Measurements from ENCODE around the gene ADAM8. TPM values are rescaled to one million over a fixed set of nuclear protein-coding genes. Genes with fewer than 3 reads are reported as not detected.

The ADAM8 gene
- total RNA-seq, 4 donors from 2014 or later = 5.1 to 7.6 (median 5.9) TPM; not detected in 1

GRCh38 chr10:133221331-133221730 lies 55.3 kb downstream of the ADAM8 start:
- no peak for DNase-seq
- no peak for TF ChIP-seq POLR2A (IDR thresholded peaks at IDR 0.05)
- TF ChIP-seq, protein P1, sequence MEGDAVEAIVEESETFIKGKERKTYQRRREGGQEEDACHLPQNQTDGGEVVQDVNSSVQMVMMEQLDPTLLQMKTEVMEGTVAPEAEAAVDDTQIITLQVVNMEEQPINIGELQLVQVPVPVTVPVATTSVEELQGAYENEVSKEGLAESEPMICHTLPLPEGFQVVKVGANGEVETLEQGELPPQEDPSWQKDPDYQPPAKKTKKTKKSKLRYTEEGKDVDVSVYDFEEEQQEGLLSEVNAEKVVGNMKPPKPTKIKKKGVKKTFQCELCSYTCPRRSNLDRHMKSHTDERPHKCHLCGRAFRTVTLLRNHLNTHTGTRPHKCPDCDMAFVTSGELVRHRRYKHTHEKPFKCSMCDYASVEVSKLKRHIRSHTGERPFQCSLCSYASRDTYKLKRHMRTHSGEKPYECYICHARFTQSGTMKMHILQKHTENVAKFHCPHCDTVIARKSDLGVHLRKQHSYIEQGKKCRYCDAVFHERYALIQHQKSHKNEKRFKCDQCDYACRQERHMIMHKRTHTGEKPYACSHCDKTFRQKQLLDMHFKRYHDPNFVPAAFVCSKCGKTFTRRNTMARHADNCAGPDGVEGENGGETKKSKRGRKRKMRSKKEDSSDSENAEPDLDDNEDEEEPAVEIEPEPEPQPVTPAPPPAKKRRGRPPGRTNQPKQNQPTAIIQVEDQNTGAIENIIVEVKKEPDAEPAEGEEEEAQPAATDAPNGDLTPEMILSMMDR (IDR thresholded peaks at IDR 0.05) = no peak
- Histone ChIP-seq H3K27ac (no peak overlapping the region), H3K4me1 (no peaks in the 10 kb centered on the region), H3K27me3 (no peaks in the 10 kb centered on the region), H3K4me3 (no peak overlapping the region), H3K9me3 (no peaks in the 10 kb centered on the region), H3K36me3 (no peaks in the 10 kb centered on the region)
- intact Hi-C loops (cut with DNase I; ENCODE audit: low total_unique reads) = no loop called here

DNA sequence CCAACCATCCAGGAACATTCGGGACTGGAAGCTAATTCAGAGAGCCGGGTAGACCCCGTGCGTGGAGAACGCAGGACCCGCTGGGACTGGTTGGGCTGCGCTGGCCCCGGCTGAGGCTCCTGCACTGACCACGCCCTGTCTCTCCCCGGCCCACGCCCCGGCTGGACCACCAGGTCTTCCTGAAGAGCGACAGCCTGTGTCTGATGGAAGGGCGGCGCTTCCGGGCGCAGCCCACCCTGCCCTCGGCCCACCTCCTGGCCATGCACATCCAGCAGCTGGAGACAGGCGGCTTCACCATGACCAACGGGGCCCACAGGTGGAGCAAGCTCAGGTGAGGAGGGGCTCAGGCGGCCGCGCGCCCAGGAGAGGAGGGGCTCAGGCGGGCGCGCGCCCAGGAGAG lies 56.9 kb downstream of the ADAM8 start:
- Histone ChIP-seq H3K9me3 (no peaks in the 10 kb centered on the region), H3K4me1 (no peaks in the 10 kb centered on the region), H3K27me3 (no peaks in the 10 kb centered on the region), H3K4me3 (no peak overlapping the region), H3K36me3 (no peaks in the 10 kb centered on the region), H3K27ac (no peak overlapping the region)
- TF ChIP-seq POLR2A (IDR thresholded peaks at IDR 0.05) = no peak
- TF ChIP-seq, protein P1 (IDR thresholded peaks at IDR 0.05) = no peak
- intact Hi-C loops (cut with DNase I; ENCODE audit: low total_unique reads) = no loop called here
- no peak for DNase-seq

- Histone ChIP-seq H3K27me3 (no peaks in the 10 kb centered on the region), H3K9me3 (no peaks in the 10 kb centered on the region), H3K4me1 (no peaks in the 10 kb centered on the region), H3K27ac (no peak overlapping the region), H3K36me3 (no peaks in the 10 kb centered on the region), H3K4me3 (no peak overlapping the region)
- DNase-seq = no peak
- TF ChIP-seq POLR2A (IDR thresholded peaks at IDR 0.05) = no peak
- TF ChIP-seq, protein P1 (IDR thresholded peaks at IDR 0.05) = no peak
- intact Hi-C loops (cut with DNase I; ENCODE audit: low total_unique reads) = no loop called here
These were observed 57.8 kb downstream of the ADAM8 start for GRCh38 chr10:133218891-133219290.

DNA sequence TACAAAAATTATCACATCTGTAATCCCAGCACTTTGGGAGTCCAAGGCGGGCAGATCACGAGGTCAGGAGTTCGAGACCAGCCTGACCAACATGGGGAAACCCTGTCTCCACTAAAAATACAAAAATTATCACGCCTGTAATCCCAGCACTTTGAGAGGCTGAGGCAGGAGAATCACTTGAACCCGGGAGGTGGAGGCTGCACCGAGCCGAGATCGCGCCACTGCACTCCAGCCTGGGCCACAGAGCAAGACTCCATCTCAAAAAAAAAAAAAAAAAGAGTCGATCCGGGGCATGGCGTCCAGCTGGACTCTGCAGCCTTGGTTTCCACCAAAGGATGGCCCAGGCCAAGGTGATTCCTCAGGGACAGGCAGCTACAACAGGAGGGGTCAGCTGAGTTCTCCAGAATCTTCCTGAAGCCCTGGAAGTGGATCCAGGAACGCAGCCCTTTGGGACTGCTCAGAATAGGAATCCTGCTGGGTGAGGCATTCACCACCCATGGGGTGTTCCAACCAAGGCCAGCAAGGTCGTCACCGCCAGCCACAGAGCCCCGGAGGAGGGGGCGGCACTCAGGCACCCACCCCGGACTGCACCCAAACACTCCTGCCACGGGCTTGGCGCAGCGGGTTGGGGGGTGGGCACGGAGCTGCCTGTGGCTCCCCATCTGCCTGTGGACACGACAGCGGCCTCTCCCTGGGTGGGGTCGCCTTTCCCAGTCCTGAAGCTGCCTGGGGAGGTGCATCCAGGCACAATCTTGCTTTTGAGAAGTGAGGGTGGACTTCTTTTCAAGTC lies 58.7 kb downstream of the ADAM8 start:
- no peak for TF ChIP-seq POLR2A (IDR thresholded peaks at IDR 0.05)
- TF ChIP-seq, protein P1 (IDR thresholded peaks at IDR 0.05) = no peak
- Histone ChIP-seq H3K9me3 (no peaks in the 10 kb centered on the region), H3K4me3 (no peak overlapping the region), H3K27me3 (no peaks in the 10 kb centered on the region), H3K27ac (no peak overlapping the region), H3K4me1 (no peaks in the 10 kb centered on the region), H3K36me3 (no peaks in the 10 kb centered on the region)
- intact Hi-C loops (cut with DNase I; ENCODE audit: low total_unique reads) = no loop called here
- DNase-seq = no peak

- no peak for DNase-seq
- H3K9me3 ChIP-seq = no peaks in the 10 kb centered on the region
- intact Hi-C loops (cut with DNase I; ENCODE audit: low total_unique reads) = no loop called here
- no peak overlapping the region for H3K27ac ChIP-seq
- no peak overlapping the region for H3K4me3 ChIP-seq
- no peaks in the 10 kb centered on the region for H3K36me3 ChIP-seq
- TF ChIP-seq, protein P1 (IDR thresholded peaks at IDR 0.05) = no peak
- no peak for TF ChIP-seq POLR2A (IDR thresholded peaks at IDR 0.05)
- H3K27me3 ChIP-seq = no peaks in the 10 kb centered on the region
- H3K4me1 ChIP-seq = no peaks in the 10 kb centered on the region
These were observed 59.9 kb downstream of the ADAM8 start for GRCh38 chr10:133216776-133217175.
